Lower leg skin (tissue), 4 donors: ENCODE data around the gene PMF1. TPM values are rescaled to one million over a fixed set of nuclear protein-coding genes. Genes with fewer than 3 reads are reported as not detected.
"Not testable (repeated sequence)": the region's sequence is repeated elsewhere in the genome, so short reads cannot be mapped to it uniquely, and the experiment has no call there.

Experiments used
- DNase-seq, 2 donors: peaks; one replicate each; pipeline ENCODE4 v3.0.0-alpha.2; 2019; ENCODE audit warnings: low spot score in 2 of 2
- H3K4me3 ChIP-seq: fragments of 200-600 bp; sonication (generic); 2 replicates; pipeline ENCODE4 v1.5.1; 2017; ENCODE audit warnings: mild to moderate bottlenecking, low read depth; ENCODE audit not compliant: poor library complexity, severe bottlenecking
- CTCF ChIP-seq, 3 donors: fragments of 450-650 bp; IDR thresholded peaks; one replicate each; pipeline ENCODE4 v1.5.1; 2016; ENCODE audit warnings: antibody characterized with exemption in 3 of 3, mild to moderate bottlenecking in 3 of 3, moderate library complexity in 2 of 3
- POLR2A ChIP-seq, 2 donors: fragments of 450-650 bp; IDR thresholded peaks; one replicate each; pipeline ENCODE4 v1.6.1; 2016 to 2017; ENCODE audit warnings: antibody characterized with exemption in 2 of 2, mild to moderate bottlenecking in 1 of 2, moderate library complexity in 1 of 2
- WGBS, 2 donors: methylation state at CpG; one replicate each; pipeline ENCODE4 v1.1.5; 2018; 5-methylcytosine and 5-hydroxymethylcytosine counted together
- intact Hi-C: fragments of 100-400 bp; cut with DNase I; formaldehyde crosslinking; loops from one replicate; pipeline ENCODE4 v1.15.0; 2023; ENCODE audit warnings: low total_unique reads
- total RNA-seq, 4 donors: library from RNA; depleted of rRNA; stranded (reverse); fragments of >200 nt; gene quantifications; one replicate each; pipeline ENCODE4 v1.1.0, GENCODE V29; 2016

The PMF1 gene
- total RNA-seq, 4 donors from 2014 or later, result 62.9 to 83.6 (median 71.1) TPM

DNA sequence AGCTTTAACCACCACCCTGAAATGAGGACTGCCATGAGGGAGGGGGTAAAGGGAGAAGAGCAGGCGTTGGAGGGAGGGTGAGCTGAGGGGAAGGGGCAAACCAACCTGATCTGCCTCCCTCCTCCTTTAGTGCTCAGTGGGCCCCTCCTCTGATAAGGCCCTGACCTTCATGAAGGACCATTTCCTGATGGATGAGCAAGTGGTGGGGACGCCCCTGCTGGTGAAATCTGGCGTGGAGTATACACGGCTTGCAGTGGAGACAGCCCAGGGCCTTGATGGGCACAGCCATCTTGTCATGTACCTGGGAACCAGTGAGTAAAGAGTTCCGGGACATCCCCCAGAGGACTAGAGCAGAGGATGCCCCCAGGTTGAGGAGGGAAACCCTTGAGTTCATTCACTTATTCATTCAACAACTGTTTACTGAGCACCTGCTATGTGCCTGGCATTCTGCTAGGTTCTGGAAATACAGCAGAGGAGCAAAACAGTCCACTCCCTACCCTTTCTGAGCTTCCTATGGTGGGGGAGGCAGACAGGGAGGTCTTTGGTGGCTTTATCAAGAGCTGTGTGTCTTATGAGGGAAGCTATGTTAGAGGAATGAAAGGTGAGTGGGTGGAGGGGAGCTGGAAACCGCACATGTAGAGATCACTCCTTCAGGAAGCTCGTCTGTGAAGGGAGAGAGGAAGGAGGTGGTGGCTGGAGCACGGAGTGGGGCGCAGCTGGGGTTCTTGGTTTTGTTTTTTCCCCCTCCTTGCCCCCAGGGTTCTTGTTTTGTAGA lies 39.9 kb upstream of the PMF1 start:
- 78 to 91% methylated on average over 9 of the region's 9 CpGs for WGBS, 2 donors
- no peak overlapping the region for H3K4me3 ChIP-seq
- DNase-seq, result no peak
- intact Hi-C loops, result no loop called here
- TF ChIP-seq POLR2A (IDR thresholded peaks at IDR 0.05), result no peak

- no peak for DNase-seq
- H3K4me3 ChIP-seq, result no peak overlapping the region
- WGBS, 2 donors, result 82 to 87% methylated on average over 11 to 12 of the region's 12 CpGs
- no peak for TF ChIP-seq CTCF (IDR thresholded peaks at IDR 0.05)
- no peak for TF ChIP-seq POLR2A (IDR thresholded peaks at IDR 0.05)
- intact Hi-C loops, result no loop called here
Measured at GRCh38 chr1:156176610-156177210, 36.1 kb upstream of the PMF1 start.

DNA sequence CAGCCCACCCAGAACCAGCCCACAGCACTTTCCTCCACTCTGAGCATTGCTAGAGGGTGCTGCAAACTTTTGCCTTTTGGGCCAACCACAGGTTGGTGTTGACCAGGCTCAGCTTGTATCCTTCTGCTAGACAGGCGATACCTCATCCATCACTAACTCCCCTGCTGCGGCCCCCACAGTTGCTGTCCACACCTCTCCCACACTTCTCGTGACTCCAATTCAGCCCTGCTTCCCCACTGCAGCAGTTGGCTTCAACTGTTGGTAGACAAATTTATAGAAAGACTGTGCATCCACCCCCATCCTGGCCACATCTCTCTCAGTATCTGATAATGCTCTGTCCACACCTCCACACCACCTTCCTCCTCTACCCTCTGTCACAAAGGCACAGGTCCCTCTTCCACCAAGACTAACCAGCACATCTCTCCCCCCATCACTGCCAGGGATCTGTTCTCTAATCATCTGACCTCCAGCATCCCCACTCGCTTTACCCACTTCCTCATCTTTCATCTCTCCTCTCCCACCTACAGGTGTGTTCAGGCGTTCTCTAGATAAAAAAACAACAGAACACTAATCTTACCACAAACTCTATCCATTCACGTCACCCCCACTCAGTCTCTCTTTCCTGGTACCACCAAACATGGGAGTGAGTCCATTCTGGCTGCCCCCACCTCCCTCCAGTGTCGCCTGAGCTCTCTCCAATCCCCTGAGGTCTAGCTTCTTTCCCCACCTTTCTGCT lies 34.7 kb upstream of the PMF1 start:
- TF ChIP-seq CTCF (IDR thresholded peaks at IDR 0.05), result no peak
- no peak for TF ChIP-seq POLR2A (IDR thresholded peaks at IDR 0.05)
- H3K4me3 ChIP-seq, result no peak overlapping the region
- intact Hi-C loops, result no loop called here
- 85 to 89% methylated on average over 7 of the region's 7 CpGs for WGBS, 2 donors
- no peak for DNase-seq

- H3K4me3 ChIP-seq, result no peak overlapping the region
- TF ChIP-seq POLR2A (IDR thresholded peaks at IDR 0.05) (no peak), CTCF (IDR thresholded peaks at IDR 0.05) (no peak)
- intact Hi-C loops, result no loop called here
- no peak for DNase-seq
- WGBS, 2 donors, result 94 to 97% methylated on average over 3 of the region's 3 CpGs
Measured at GRCh38 chr1:156180471-156180870, 32.3 kb upstream of the PMF1 start.

DNA sequence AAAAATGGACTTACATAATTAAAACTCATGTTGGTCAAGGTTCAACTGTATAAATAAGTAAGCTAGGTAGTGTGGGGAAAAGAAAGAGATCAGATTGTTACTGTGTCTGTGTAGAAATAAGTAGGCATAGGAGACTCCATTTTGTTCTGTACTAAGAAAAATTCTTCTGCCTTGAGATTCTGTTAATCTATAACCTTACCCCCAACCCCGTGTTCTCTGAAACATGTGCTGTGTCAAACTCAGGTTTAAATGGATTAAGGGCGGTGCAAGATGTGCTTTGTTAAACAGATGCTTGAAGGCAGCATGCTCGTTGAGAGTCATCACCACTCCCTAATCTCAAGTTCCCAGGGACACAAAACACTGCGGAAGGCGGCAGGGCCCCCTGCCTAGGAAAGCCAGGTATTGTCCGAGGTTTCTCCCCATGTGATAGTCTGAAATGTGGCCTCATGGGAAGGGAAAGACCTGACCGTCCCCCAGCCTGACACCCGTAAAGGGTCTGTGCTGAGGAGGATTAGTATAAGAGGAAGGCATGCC lies 31.3 kb upstream of the PMF1 start:
- WGBS, 2 donors, result 42 to 51% methylated on average over 8 of the region's 8 CpGs
- H3K4me3 ChIP-seq, DNase-seq, intact Hi-C loops: not testable (repeated sequence)

GRCh38 chr1:156182010-156182779 lies 30.6 kb upstream of the PMF1 start:
- H3K4me3 ChIP-seq, intact Hi-C loops, DNase-seq: not testable (repeated sequence)
- 83% methylated on average over 12 of the region's 12 CpGs for WGBS, 2 donors

- H3K4me3 ChIP-seq, intact Hi-C loops, DNase-seq: not testable (repeated sequence)
- 88 to 97% methylated on average over 2 of the region's 2 CpGs for WGBS, 2 donors
Measured at GRCh38 chr1:156186347-156187177, 26.2 kb upstream of the PMF1 start.

- H3K4me3 ChIP-seq, intact Hi-C loops, DNase-seq: not testable (repeated sequence)
- WGBS, 2 donors, result 77 to 85% methylated on average over 4 of the region's 4 CpGs
Measured at GRCh38 chr1:156190265-156190664, 22.5 kb upstream of the PMF1 start.
